22Rv1 (cell line): ENCODE measurements around the gene GATAD2A.

Experiments used
- CTCF ChIP-seq: fragments of 450-650 bp; IDR thresholded peaks from 2 replicates; pipeline ENCODE4 v1.5.1; 2017; ENCODE audit warnings: mild to moderate bottlenecking
- ZFX ChIP-seq: fragments of 450-650 bp; IDR thresholded peaks from 2 replicates; pipeline ENCODE4 v1.6.1; 2017; ENCODE audit warnings: antibody characterized with exemption, borderline replicate concordance

- TF ChIP-seq CTCF: peak; percentile 97
- TF ChIP-seq ZFX: no peak
Measured at GRCh38 chr19:19531951-19532805, 126.7 kb downstream of the GATAD2A start.
